OCI-LY1 (cell line): ENCODE results near the gene EEF2K.

Experiments
- H2AFZ ChIP-seq: fragments of 200-600 bp; sonication (generic), shearing (Covaris generic); 2 replicates; pipeline ENCODE4 v1.6.0; 2014; ENCODE audit warnings: antibody characterized with exemption, mild to moderate bottlenecking, low read length
- H3F3A ChIP-seq: fragments of 200-600 bp; sonication (generic), shearing (Covaris generic); 2 replicates; pipeline ENCODE4 v1.6.0; 2014; ENCODE audit warnings: mild to moderate bottlenecking, antibody characterized with exemption, low read length, moderate library complexity; ENCODE audit not compliant: insufficient read depth
- H3K27ac ChIP-seq: fragments of 200-600 bp; sonication (generic); 2 replicates; pipeline ENCODE4 v1.5.1; 2014; ENCODE audit warnings: low read length, mixed run types, mild to moderate bottlenecking, low read depth; ENCODE audit not compliant: poor library complexity, severe bottlenecking
- H3K27me3 ChIP-seq: fragments of 200-600 bp; sonication (generic); 2 replicates; pipeline ENCODE4 v1.6.0; 2014; ENCODE audit warnings: antibody characterized with exemption, mild to moderate bottlenecking, low read length, moderate library complexity; ENCODE audit not compliant: insufficient read depth
- H3K36me3 ChIP-seq: fragments of 200-600 bp; sonication (generic); 2 replicates; pipeline ENCODE4 v1.6.1; 2014; ENCODE audit warnings: mild to moderate bottlenecking, antibody characterized with exemption, low read length, moderate library complexity, mixed read lengths; ENCODE audit not compliant: insufficient read depth
- H3K4me1 ChIP-seq: fragments of 200-600 bp; sonication (generic); 2 replicates; pipeline ENCODE4 v1.5.1; 2014; ENCODE audit warnings: mild to moderate bottlenecking, low read length, moderate library complexity; ENCODE audit not compliant: insufficient read depth, severe bottlenecking
- H3K4me2 ChIP-seq: fragments of 200-600 bp; sonication (generic), shearing (Covaris generic); 2 replicates; pipeline ENCODE4 v1.6.1; 2014; ENCODE audit warnings: low read length
- H3K4me3 ChIP-seq: fragments of 200-600 bp; sonication (generic); 2 replicates; pipeline ENCODE4 v1.5.1; 2014; ENCODE audit warnings: low read length, low read depth, mild to moderate bottlenecking, mixed read lengths; ENCODE audit not compliant: poor library complexity, severe bottlenecking
- H3K79me2 ChIP-seq: fragments of 200-600 bp; shearing (Covaris generic); 2 replicates; pipeline ENCODE4 v1.6.1; 2016; ENCODE audit warnings: mixed run types, low read length, mixed read lengths; ENCODE audit not compliant: insufficient read depth
- H3K9ac ChIP-seq: fragments of 200-600 bp; sonication (generic), shearing (Covaris generic); 2 replicates; pipeline ENCODE4 v1.6.1; 2014; ENCODE audit warnings: mild to moderate bottlenecking, low read length, mixed read lengths
- H3K9me2 ChIP-seq: fragments of 200-600 bp; sonication (generic), shearing (Covaris generic); 2 replicates; pipeline ENCODE4 v1.6.1; 2014; ENCODE audit warnings: low read depth, mild to moderate bottlenecking, low read length, mixed read lengths
- H3K9me3 ChIP-seq: fragments of 200-600 bp; shearing (Covaris generic); 2 replicates; pipeline ENCODE4 v1.6.1; 2014; ENCODE audit warnings: low read length, mixed read lengths
- H4K20me1 ChIP-seq: fragments of 200-600 bp; sonication (generic), shearing (Covaris generic); 2 replicates; pipeline ENCODE4 v1.6.0; 2016; ENCODE audit warnings: mild to moderate bottlenecking, low read length; ENCODE audit not compliant: insufficient read depth
- EZH2 ChIP-seq: fragments of 200-600 bp; sonication (generic), shearing (Covaris generic); IDR thresholded peaks from 2 replicates; pipeline ENCODE4 v1.8.0; 2017; ENCODE audit warnings: borderline replicate concordance, mixed run types, mild to moderate bottlenecking, antibody characterized with exemption, low read length, moderate library complexity, mixed read lengths
- TF ChIP-seq, protein P1 (sequence below): fragments of 200-600 bp; sonication (generic), shearing (Covaris generic); IDR thresholded peaks from 2 replicates; pipeline ENCODE4 v1.5.1; 2017; ENCODE audit warnings: mild to moderate bottlenecking, antibody characterized with exemption, low read length, moderate library complexity, mixed read lengths

Gene EEF2K

DNA sequence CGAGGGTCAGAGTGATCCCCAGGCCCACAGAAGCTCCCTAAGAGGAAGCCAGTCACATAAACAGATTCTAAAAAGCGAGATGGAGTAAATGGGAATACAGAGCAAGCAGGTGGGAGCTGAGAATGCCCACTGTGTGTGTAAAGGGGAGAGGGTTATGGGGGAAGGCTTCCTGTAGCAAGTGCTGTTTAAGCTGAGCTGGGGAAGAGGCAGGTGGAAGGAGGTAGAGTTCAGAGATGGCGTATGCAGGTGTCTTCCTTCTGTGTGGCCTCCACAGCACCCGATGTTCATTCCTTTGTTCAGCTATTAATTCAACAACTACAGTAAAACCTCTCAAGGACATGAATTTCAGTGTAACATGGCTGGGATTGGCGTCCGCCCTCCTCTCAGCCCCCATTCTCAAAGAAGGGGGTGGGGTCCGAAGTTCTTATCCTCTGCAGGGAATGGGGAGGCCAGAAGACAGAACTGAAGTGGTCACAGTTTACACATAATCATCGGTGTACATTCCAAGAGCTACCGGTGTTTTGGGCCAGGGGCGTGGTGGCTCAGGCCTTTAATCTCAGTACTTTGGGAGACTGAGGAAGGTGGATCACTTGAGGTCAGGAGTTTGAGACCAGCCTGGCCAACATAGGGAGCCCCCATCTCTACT, 1.8 kb downstream of the EEF2K start:
- Histone ChIP-seq H3K79me2 (peaks cover 24% of the 10 kb centered on the region), H3K9ac (peak overlapping the region; percentile 74), H3K4me1 (peaks cover 41% of the 10 kb centered on the region), H4K20me1 (no peaks in the 10 kb centered on the region), H3K9me3 (peaks cover 4% of the 10 kb centered on the region), H3K27ac (peak overlapping the region; percentile 85), H3F3A (peaks cover 4% of the 10 kb centered on the region; the same call in 1 of the 2 replicates), H3K4me2 (peak overlapping the region; percentile 72), H3K27me3 (no peaks in the 10 kb centered on the region), H2AFZ (no peak overlapping the region), H3K36me3 (peaks cover 17% of the 10 kb centered on the region), H3K9me2 (no peaks in the 10 kb centered on the region), H3K4me3 (peak overlapping the region; percentile 74)
- TF ChIP-seq EZH2: no peak
- TF ChIP-seq, protein P1, sequence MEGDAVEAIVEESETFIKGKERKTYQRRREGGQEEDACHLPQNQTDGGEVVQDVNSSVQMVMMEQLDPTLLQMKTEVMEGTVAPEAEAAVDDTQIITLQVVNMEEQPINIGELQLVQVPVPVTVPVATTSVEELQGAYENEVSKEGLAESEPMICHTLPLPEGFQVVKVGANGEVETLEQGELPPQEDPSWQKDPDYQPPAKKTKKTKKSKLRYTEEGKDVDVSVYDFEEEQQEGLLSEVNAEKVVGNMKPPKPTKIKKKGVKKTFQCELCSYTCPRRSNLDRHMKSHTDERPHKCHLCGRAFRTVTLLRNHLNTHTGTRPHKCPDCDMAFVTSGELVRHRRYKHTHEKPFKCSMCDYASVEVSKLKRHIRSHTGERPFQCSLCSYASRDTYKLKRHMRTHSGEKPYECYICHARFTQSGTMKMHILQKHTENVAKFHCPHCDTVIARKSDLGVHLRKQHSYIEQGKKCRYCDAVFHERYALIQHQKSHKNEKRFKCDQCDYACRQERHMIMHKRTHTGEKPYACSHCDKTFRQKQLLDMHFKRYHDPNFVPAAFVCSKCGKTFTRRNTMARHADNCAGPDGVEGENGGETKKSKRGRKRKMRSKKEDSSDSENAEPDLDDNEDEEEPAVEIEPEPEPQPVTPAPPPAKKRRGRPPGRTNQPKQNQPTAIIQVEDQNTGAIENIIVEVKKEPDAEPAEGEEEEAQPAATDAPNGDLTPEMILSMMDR: no peak

DNA sequence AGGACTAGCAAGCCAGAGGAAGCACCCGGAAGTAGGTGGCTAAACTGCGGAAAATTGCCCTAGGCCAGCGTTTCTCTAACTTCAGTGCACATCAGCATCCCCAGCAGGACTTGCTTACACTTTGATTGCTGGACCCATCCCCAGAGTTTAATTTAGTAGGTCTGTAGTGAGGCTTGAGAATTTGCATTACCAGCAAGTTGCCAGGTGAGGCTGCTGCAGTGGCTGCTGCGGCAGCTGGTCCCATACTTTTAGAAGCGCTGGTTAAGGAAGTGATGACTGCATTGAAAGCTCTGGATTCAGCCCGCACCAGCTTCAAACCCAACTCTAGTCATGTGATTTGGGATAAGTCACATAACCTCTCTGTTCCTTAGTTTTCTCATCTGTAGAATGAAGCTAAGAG, 4.2 kb downstream of the EEF2K start:
- H2AFZ ChIP-seq: no peak overlapping the region
- H3K4me3 ChIP-seq: peak overlapping the region; percentile 24
- H3K79me2 ChIP-seq: peaks cover 24% of the 10 kb centered on the region
- H3K9me2 ChIP-seq: no peaks in the 10 kb centered on the region
- H4K20me1 ChIP-seq: no peaks in the 10 kb centered on the region
- peak overlapping the region; percentile 48 for H3K4me2 ChIP-seq
- H3K27me3 ChIP-seq: no peaks in the 10 kb centered on the region
- peak overlapping the region; percentile 13; the same call in 1 of the 2 replicates for H3K9ac ChIP-seq
- peak overlapping the region; percentile 85 for H3K27ac ChIP-seq
- TF ChIP-seq EZH2: no peak
- TF ChIP-seq, protein P1: no peak; the same call in 1 of the 2 replicates
- no peaks in the 10 kb centered on the region; the same call in 1 of the 2 replicates for H3F3A ChIP-seq
- peaks cover 47% of the 10 kb centered on the region for H3K4me1 ChIP-seq
- peaks cover 4% of the 10 kb centered on the region for H3K9me3 ChIP-seq
- H3K36me3 ChIP-seq: peaks cover 40% of the 10 kb centered on the region

DNA sequence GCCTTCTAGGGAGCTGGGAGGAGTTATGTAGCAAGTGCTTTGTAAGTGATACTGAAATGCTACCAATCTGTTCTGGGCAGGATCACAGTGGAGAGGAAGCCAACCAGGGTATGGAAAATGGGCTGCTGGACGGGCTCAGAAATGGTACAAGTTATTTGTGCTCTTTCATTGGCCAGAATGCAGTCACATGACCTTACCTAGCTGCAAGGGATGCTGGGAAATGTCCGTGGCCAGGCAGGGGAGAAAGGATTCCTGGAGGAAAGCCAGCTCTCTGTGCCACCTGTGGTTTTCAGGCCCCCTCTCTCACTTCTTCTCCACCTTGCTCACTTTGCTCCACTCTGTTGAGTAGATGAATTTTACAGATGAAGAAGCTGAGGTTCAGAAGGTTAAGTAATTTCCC, 4.8 kb downstream of the EEF2K start:
- no peak for TF ChIP-seq EZH2
- TF ChIP-seq, protein P1: no peak
- H3K9ac ChIP-seq: no peak overlapping the region
- H3K4me2 ChIP-seq: peak overlapping the region; percentile 48; the same call in 1 of the 2 replicates
- H2AFZ ChIP-seq: no peak overlapping the region
- peak overlapping the region; percentile 85 for H3K27ac ChIP-seq
- no peaks in the 10 kb centered on the region for H3K9me2 ChIP-seq
- peaks cover 47% of the 10 kb centered on the region for H3K4me1 ChIP-seq
- no peaks in the 10 kb centered on the region for H4K20me1 ChIP-seq
- H3F3A ChIP-seq: no peaks in the 10 kb centered on the region
- H3K36me3 ChIP-seq: peaks cover 43% of the 10 kb centered on the region
- H3K9me3 ChIP-seq: peaks cover 4% of the 10 kb centered on the region
- peak overlapping the region; percentile 24 for H3K4me3 ChIP-seq
- H3K27me3 ChIP-seq: no peaks in the 10 kb centered on the region
- peaks cover 24% of the 10 kb centered on the region for H3K79me2 ChIP-seq
